Suprapubic skin (tissue), 4 donors: ENCODE measurements around the gene TNFAIP8L1. TPM values are rescaled to one million over a fixed set of nuclear protein-coding genes. Genes with fewer than 3 reads are reported as not detected.

Experiments used
- DNase-seq, 2 donors: peaks; one replicate each; pipeline ENCODE4 v3.0.0-alpha.2; 2019; ENCODE audit warnings: low spot score in 2 of 2
- H3K27ac ChIP-seq: fragments of 200-600 bp; sonication (generic); one replicate; pipeline ENCODE4 v1.5.1; 2019
- H3K27me3 ChIP-seq: fragments of 200-600 bp; sonication (generic); one replicate; pipeline ENCODE4 v1.5.1; 2019
- H3K36me3 ChIP-seq: fragments of 200-600 bp; sonication (generic); one replicate; pipeline ENCODE4 v1.5.1; 2019
- H3K4me1 ChIP-seq: fragments of 200-600 bp; sonication (generic); one replicate; pipeline ENCODE4 v1.5.1; 2019
- H3K4me3 ChIP-seq: fragments of 200-600 bp; sonication (generic); one replicate; pipeline ENCODE4 v1.5.1; 2019; ENCODE audit warnings: mild to moderate bottlenecking
- H3K9me3 ChIP-seq: fragments of 200-600 bp; sonication (generic); one replicate; pipeline ENCODE4 v1.5.1; 2019
- EP300 ChIP-seq: sonication (generic); formaldehyde crosslinking; IDR thresholded peaks from one replicate; pipeline ENCODE4 v1.6.1; 2017; ENCODE audit warnings: antibody characterized with exemption
- POLR2A ChIP-seq, 2 donors: fragments of 450-650 bp; IDR thresholded peaks; one replicate each; pipeline ENCODE4 v1.6.1; 2017; ENCODE audit warnings: antibody characterized with exemption in 2 of 2, mild to moderate bottlenecking in 2 of 2, moderate library complexity in 2 of 2
- POLR2AphosphoS5 ChIP-seq, 3 donors: sonication (generic); formaldehyde crosslinking; IDR thresholded peaks; one replicate each; pipeline ENCODE4 v1.6.1; 2017; ENCODE audit warnings: antibody characterized with exemption in 3 of 3
- WGBS: methylation state at CpG from one replicate; pipeline ENCODE4 v1.1.5; 2018; 5-methylcytosine and 5-hydroxymethylcytosine counted together
- total RNA-seq, 4 donors: library from RNA; depleted of rRNA; stranded (reverse); fragments of >200 nt; gene quantifications; one replicate each; pipeline ENCODE4 v1.1.0, GENCODE V29; 2016
- TF ChIP-seq, protein P1 (sequence below), 2 donors: fragments of 200-600 bp in 1 of 2; fragments of 450-650 bp in 1 of 2; sonication (generic) in 1 of 2; IDR thresholded peaks; one replicate each; pipeline ENCODE4 v1.5.1; 2016 to 2019; ENCODE audit warnings: antibody characterized with exemption in 2 of 2, mild to moderate bottlenecking in 1 of 2, moderate library complexity in 1 of 2

Gene TNFAIP8L1
- total RNA-seq, 4 donors from 2014 or later, result 4.8 to 8.3 (median 7.0) TPM

GRCh38 chr19:4652075-4652474 is 12.8 kb downstream of the TNFAIP8L1 start:
- Histone ChIP-seq H3K4me3 (no peak overlapping the region), H3K4me1 (peaks cover 5% of the 10 kb centered on the region), H3K27ac (no peak overlapping the region), H3K27me3 (no peaks in the 10 kb centered on the region), H3K9me3 (no peaks in the 10 kb centered on the region), H3K36me3 (peaks cover 35% of the 10 kb centered on the region)
- WGBS, result 94% methylated on average over 30 of the region's 44 CpGs
- no peak for DNase-seq
- no peak for TF ChIP-seq POLR2A (IDR thresholded peaks at IDR 0.05)
- TF ChIP-seq, protein P1, sequence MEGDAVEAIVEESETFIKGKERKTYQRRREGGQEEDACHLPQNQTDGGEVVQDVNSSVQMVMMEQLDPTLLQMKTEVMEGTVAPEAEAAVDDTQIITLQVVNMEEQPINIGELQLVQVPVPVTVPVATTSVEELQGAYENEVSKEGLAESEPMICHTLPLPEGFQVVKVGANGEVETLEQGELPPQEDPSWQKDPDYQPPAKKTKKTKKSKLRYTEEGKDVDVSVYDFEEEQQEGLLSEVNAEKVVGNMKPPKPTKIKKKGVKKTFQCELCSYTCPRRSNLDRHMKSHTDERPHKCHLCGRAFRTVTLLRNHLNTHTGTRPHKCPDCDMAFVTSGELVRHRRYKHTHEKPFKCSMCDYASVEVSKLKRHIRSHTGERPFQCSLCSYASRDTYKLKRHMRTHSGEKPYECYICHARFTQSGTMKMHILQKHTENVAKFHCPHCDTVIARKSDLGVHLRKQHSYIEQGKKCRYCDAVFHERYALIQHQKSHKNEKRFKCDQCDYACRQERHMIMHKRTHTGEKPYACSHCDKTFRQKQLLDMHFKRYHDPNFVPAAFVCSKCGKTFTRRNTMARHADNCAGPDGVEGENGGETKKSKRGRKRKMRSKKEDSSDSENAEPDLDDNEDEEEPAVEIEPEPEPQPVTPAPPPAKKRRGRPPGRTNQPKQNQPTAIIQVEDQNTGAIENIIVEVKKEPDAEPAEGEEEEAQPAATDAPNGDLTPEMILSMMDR (IDR thresholded peaks at IDR 0.05), result no peak
- no peak for TF ChIP-seq EP300
- TF ChIP-seq POLR2AphosphoS5 (IDR thresholded peaks at IDR 0.05), result no peak

- TF ChIP-seq POLR2A (IDR thresholded peaks at IDR 0.05) (no peak), POLR2AphosphoS5 (IDR thresholded peaks at IDR 0.05) (no peak), EP300 (no peak)
- TF ChIP-seq, protein P1 (IDR thresholded peaks at IDR 0.05), result no peak
- Histone ChIP-seq H3K9me3 (peaks cover 7% of the 10 kb centered on the region), H3K4me1 (no peaks in the 10 kb centered on the region), H3K36me3 (peaks cover 53% of the 10 kb centered on the region), H3K27me3 (no peaks in the 10 kb centered on the region), H3K27ac (no peak overlapping the region), H3K4me3 (no peak overlapping the region)
- no peak for DNase-seq
- WGBS, result 83% methylated on average over 13 of the region's 13 CpGs
Measured at GRCh38 chr19:4653793-4654436, 14.6 kb downstream of the TNFAIP8L1 start.

DNA sequence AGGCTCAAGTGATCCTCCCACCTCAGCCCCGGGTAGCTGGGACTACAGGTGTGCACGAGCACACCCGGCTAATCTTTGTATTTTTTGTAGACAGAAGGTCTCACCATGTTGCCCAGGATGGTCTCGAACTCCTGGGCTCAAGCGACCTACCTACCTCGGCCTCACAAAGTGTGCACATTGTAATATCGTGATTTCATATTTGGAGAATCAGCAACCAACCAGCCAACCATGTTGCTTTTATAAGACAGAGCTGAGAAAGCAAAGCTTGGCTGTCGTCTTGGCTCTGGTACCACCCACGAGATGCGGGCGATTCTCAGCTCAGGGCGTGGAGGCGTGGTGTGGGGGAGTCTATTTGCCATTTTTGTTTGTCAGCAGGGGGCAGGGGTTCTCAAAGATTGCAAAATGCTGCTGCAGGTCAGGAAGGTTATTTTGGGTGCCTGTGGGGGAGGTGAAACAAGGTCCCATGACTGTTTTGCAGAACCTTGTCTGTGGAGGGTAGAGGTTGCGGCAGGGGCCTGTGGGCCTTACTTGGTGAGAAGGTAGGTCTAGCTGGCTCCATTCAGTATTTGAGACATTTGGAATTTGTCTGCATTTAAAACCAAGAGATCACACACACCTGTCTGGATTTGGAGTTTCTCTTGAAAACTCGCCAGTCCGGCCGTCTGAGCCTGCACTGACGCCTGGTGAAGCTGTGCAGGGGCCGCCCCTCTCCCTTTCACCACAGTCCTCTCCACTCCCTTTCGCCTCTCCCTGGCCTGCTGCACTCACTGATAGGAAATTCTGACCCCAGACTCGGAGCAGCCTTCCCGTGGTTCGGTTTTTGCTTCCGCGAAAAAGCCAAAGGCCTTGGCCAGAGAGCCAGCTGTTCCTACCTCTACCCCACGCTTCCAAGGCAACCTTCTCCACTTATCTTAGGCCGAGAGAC is 15.4 kb downstream of the TNFAIP8L1 start:
- Histone ChIP-seq H3K36me3 (peaks cover 61% of the 10 kb centered on the region), H3K27ac (no peak overlapping the region), H3K9me3 (peaks cover 7% of the 10 kb centered on the region), H3K4me1 (no peaks in the 10 kb centered on the region), H3K4me3 (no peak overlapping the region), H3K27me3 (no peaks in the 10 kb centered on the region)
- 81% methylated on average over 27 of the region's 27 CpGs for WGBS
- TF ChIP-seq, protein P1 (IDR thresholded peaks at IDR 0.05), result no peak
- TF ChIP-seq EP300, result no peak
- TF ChIP-seq POLR2A (IDR thresholded peaks at IDR 0.05), result no peak
- TF ChIP-seq POLR2AphosphoS5 (IDR thresholded peaks at IDR 0.05), result no peak
- no peak for DNase-seq

DNA sequence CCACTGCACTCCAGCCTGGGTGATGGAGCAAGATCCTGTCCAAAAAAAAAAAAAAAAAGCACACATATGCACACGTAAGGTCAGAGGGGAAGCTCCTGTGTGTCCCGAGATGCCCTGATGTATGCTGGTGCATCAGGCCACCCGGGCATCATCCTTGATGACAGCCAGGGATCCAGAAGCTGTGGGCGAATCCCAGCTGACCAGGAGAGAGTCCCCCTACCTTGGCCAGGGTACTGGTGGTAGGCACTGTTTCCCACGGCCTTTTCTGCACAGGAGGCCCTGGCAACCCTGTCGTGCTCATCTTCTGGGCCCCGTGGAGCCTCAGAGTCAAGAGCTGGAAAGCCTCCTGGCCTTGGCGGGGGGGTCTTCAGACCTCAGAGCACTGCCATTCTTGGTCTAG is 16.8 kb downstream of the TNFAIP8L1 start:
- DNase-seq, result no peak
- H3K27ac ChIP-seq, result no peak overlapping the region
- WGBS, result 89% methylated on average over 7 of the region's 8 CpGs
- TF ChIP-seq POLR2A (IDR thresholded peaks at IDR 0.05) (no peak), POLR2AphosphoS5 (IDR thresholded peaks at IDR 0.05) (no peak), EP300 (no peak)
- TF ChIP-seq, protein P1 (IDR thresholded peaks at IDR 0.05), result no peak
- no peaks in the 10 kb centered on the region for H3K27me3 ChIP-seq
- H3K4me3 ChIP-seq, result no peak overlapping the region
- peaks cover 75% of the 10 kb centered on the region for H3K36me3 ChIP-seq
- H3K4me1 ChIP-seq, result no peaks in the 10 kb centered on the region
- H3K9me3 ChIP-seq, result peaks cover 7% of the 10 kb centered on the region

DNA sequence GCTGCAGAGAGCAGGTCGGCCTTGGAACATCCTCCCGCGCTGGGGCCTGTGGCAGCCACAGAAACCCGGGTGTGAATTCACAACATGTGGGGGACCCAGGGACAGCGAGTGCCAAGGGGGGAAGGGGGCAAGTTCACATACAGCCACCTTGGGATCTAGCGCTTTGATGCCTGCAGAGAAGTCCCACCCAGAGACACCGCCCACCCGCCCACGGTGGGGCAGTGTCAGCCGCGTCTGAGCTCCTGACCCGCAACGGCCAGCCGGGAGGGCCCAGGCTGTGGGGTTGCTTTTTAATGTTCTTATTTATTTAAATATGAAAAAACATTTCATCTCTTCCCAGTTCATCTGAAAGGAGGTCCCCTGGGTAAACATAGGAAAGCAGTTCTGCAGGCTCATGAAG is 17.9 kb downstream of the TNFAIP8L1 start:
- DNase-seq, result no peak
- Histone ChIP-seq H3K36me3 (peaks cover 77% of the 10 kb centered on the region), H3K4me1 (peaks cover 5% of the 10 kb centered on the region), H3K27ac (no peak overlapping the region), H3K9me3 (peaks cover 7% of the 10 kb centered on the region), H3K27me3 (no peaks in the 10 kb centered on the region), H3K4me3 (no peak overlapping the region)
- 79% methylated on average over 14 of the region's 14 CpGs for WGBS
- TF ChIP-seq EP300, result no peak
- no peak for TF ChIP-seq POLR2AphosphoS5 (IDR thresholded peaks at IDR 0.05)
- TF ChIP-seq POLR2A (IDR thresholded peaks at IDR 0.05), result no peak
- TF ChIP-seq, protein P1 (IDR thresholded peaks at IDR 0.05), result no peak
